Naive thymus-derived CD4-positive, alpha-beta T cell (primary cell): ENCODE results near the gene CMPK1. TPM values are rescaled to one million over a fixed set of nuclear protein-coding genes. Genes with fewer than 3 reads are reported as not detected.

Source experiments
- ATAC-seq: fragments of 150-1000 bp; cut with Tn5 transposase; 2 replicates; pipeline ENCODE4 v1.10.0; 2021; ENCODE audit warnings: mild to moderate bottlenecking, moderate library complexity
- CTCF ChIA-PET: fragments of 350-600 bp; sonication (Branson Sonifier 250); formaldehyde crosslinking; loops from one replicate; lab custom pipeline; 2021; ENCODE audit warnings: antibody characterized with exemption; lab: Charles Lee
- POLR2A ChIA-PET: fragments of 350-600 bp; sonication (Branson Sonifier 250); formaldehyde crosslinking; loops from one replicate; lab custom pipeline; 2021; ENCODE audit warnings: antibody characterized with exemption, inconsistent platforms; lab: Charles Lee
- DNase-seq, 9 donors: peaks; one replicate each; pipeline versions ENCODE4 v3.0.0 to v3.0.0-alpha.2; 2020 to 2022; ENCODE audit warnings: mixed read lengths in 1 of 9
- H3K27ac ChIP-seq: one replicate; pipeline ENCODE4 v1.7.0; 2013; ENCODE audit warnings: mild to moderate bottlenecking, low read depth, low read length, moderate library complexity
- H3K27me3 ChIP-seq, 2 donors: one replicate each; pipeline ENCODE4 v1.7.0; 2013; ENCODE audit warnings: low read length in 2 of 2, mild to moderate bottlenecking in 2 of 2, moderate library complexity in 2 of 2; ENCODE audit not compliant: control insufficient read depth in 2 of 2, insufficient read depth in 2 of 2
- H3K36me3 ChIP-seq, 3 experiments: 1 replicate in 2 of 3; 2 replicates in 1 of 3; pipeline ENCODE4 v1.7.0; 2013; ENCODE audit warnings: low read length in 3 of 3, mild to moderate bottlenecking in 3 of 3, moderate library complexity in 1 of 3; ENCODE audit not compliant: insufficient read depth in 3 of 3, control insufficient read depth in 2 of 3
- H3K4me1 ChIP-seq, 2 donors: one replicate each; pipeline ENCODE4 v1.7.0; 2013; ENCODE audit warnings: low read length in 2 of 2, mild to moderate bottlenecking in 2 of 2, moderate library complexity in 1 of 2; ENCODE audit not compliant: control insufficient read depth in 2 of 2, insufficient read depth in 2 of 2
- H3K4me3 ChIP-seq: 2 replicates; pipeline ENCODE4 v1.7.0; 2013; ENCODE audit warnings: mild to moderate bottlenecking, low read length
- H3K9me3 ChIP-seq, 3 experiments: 1 replicate in 2 of 3; 2 replicates in 1 of 3; pipeline ENCODE4 v1.7.0; 2013; ENCODE audit warnings: low read length in 3 of 3; ENCODE audit not compliant: control insufficient read depth in 2 of 3
- H3K27ac Mint-ChIP-seq, 9 donors: one replicate each; pipeline ENCODE4 v1.8.0; 2020 to 2022; ENCODE audit warnings: mixed read lengths in 9 of 9, mild to moderate bottlenecking in 8 of 9, moderate library complexity in 5 of 9, inconsistent platforms in 2 of 9
- H3K27me3 Mint-ChIP-seq, 5 donors: one replicate each; pipeline ENCODE4 v1.8.0; 2021 to 2022; ENCODE audit warnings: mixed read lengths in 5 of 5, mild to moderate bottlenecking in 1 of 5
- H3K36me3 Mint-ChIP-seq, 5 donors: one replicate each; pipeline ENCODE4 v1.8.0; 2020 to 2022; ENCODE audit warnings: mixed read lengths in 5 of 5, mild to moderate bottlenecking in 3 of 5, inconsistent platforms in 1 of 5
- H3K4me1 Mint-ChIP-seq, 7 donors: one replicate each; pipeline ENCODE4 v1.8.0; 2020 to 2022; ENCODE audit warnings: mixed read lengths in 7 of 7, mild to moderate bottlenecking in 3 of 7, inconsistent platforms in 1 of 7
- H3K4me3 Mint-ChIP-seq, 10 donors: one replicate each; pipeline ENCODE4 v1.8.0; 2020 to 2022; ENCODE audit warnings: mild to moderate bottlenecking in 10 of 10, mixed read lengths in 10 of 10, moderate library complexity in 6 of 10, inconsistent platforms in 2 of 10
- H3K9me3 Mint-ChIP-seq, 11 donors: one replicate each; pipeline ENCODE4 v1.8.0; 2020 to 2022; ENCODE audit warnings: mixed read lengths in 11 of 11, mild to moderate bottlenecking in 4 of 11, inconsistent platforms in 1 of 11, moderate library complexity in 1 of 11
- intact Hi-C, 2 donors: fragments of 100-400 bp; cut with micrococcal nuclease; formaldehyde crosslinking; loops; one replicate each; pipeline ENCODE4 v1.15.1; 2023
- polyA plus RNA-seq, 2 donors: library from polyadenylated mRNA; unstranded; fragments of 300-500 nt; fragmentation: Illumina TruSeq; gene quantifications; one replicate each; pipeline ENCODE4 v1.2.3, GENCODE V29; 2021
- total RNA-seq, 6 experiments: library from RNA in 5 of 6; stranded (reverse) in 5 of 6; gene quantifications; 1 replicate in 5 of 6; 2 replicates in 1 of 6; pipeline ENCODE4 v1.2.3 and lab custom pipeline; 2021 to 2026

Gene CMPK1
- total and polyA plus RNA-seq, 7 experiments from 2014 or later: 83.2 to 159 (median 134) TPM

DNA sequence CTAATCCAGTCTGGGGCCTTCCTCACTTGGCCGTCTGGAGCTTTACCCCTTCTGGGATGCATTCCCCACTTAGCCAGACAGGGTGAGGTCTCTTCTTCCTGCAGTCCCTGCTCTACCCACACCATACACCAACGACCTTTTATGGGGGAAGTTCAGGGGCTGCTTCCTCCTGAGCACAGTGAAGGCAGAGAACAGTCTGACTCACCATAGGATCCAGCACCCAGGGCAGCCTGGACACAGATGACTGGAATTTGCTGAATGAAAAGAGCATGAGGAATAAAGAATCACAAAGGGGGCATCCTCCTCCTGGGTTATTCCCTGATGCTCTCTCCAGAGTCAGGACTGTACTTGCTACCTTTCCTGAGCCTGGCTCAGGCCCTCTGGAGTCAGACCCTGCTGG is 77.8 kb downstream of the CMPK1 start:
- Histone ChIP-seq H3K9me3 (no peaks in the 10 kb centered on the region), H3K27ac (no peak overlapping the region), H3K4me3 (no peak overlapping the region), H3K27me3 (no peaks in the 10 kb centered on the region), H3K4me1 (no peaks in the 10 kb centered on the region), H3K36me3 (no peaks in the 10 kb centered on the region)
- intact Hi-C loops: no loop called here
- Mint-ChIP-seq H3K9me3 (no peaks in the 10 kb centered on the region), H3K4me1 (peaks cover 0 to 6% (median 0%) of the 10 kb centered on the region in 7 donors), H3K36me3 (no peaks in the 10 kb centered on the region), H3K4me3 (no peak overlapping the region), H3K27me3 (peaks cover 23 to 51% (median 29%) of the 10 kb centered on the region in 5 donors), H3K27ac (no peak overlapping the region)
- no peak for DNase-seq
- POLR2A ChIA-PET: no interaction called here
- ATAC-seq: no peak
- CTCF ChIA-PET: interaction anchor here (1.1 kb wide), 1 partner anchor 13 kb away, joined by 3 read pairs; no protein-coding TSS in a partner anchor

DNA sequence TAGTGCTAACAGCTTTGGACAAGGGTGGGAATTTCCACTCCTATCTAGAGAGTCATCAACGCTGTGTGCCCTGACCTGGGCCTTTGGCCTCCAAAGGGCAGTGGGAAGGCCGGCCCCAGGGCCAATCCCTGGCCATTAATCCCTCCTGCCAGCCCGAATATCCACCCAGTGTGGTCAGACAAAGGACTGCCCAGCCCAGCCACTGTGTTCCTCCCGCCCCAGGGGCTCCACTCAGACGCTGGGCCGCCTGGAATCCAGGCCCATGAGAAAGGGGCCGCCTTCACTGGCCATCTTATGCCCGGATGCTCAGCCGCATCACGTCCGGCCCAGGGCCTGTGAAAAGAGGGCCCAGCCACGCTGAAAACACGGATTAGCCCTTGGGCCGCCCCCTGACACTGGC is 78.8 kb downstream of the CMPK1 start:
- no peak overlapping the region for H3K4me3 ChIP-seq
- Mint-ChIP-seq H3K4me1 (peaks cover 0 to 10% (median 3%) of the 10 kb centered on the region in 7 donors), H3K27me3 (peaks cover 27 to 56% (median 32%) of the 10 kb centered on the region in 5 donors), H3K36me3 (no peaks in the 10 kb centered on the region), H3K4me3 (no peak overlapping the region), H3K9me3 (no peaks in the 10 kb centered on the region), H3K27ac (no peak overlapping the region)
- intact Hi-C loops: no loop called here
- H3K27ac ChIP-seq: no peak overlapping the region
- no peaks in the 10 kb centered on the region for H3K36me3 ChIP-seq
- H3K27me3 ChIP-seq: no peaks in the 10 kb centered on the region
- ChIA-PET POLR2A (no interaction called here), CTCF (interaction anchor here (0.6 to 1.1 kb wide), 2 partner anchors 12 to 47 kb away, joined by 3 to 5 read pairs; no protein-coding TSS in a partner anchor)
- ATAC-seq (no peak), DNase-seq (no peak)
- H3K9me3 ChIP-seq: no peaks in the 10 kb centered on the region
- no peaks in the 10 kb centered on the region for H3K4me1 ChIP-seq

- Mint-ChIP-seq H3K27me3 (peaks cover 44 to 66% (median 48%) of the 10 kb centered on the region in 5 donors), H3K4me3 (peak within 1 kb of the TSS; percentile 2 to 74 (median 48)), H3K36me3 (no peaks in the 10 kb centered on the region), H3K9me3 (peaks cover 0 to 1% (median 0%) of the 10 kb centered on the region in 11 donors), H3K27ac (no peak within 1 kb of the TSS), H3K4me1 (peaks cover 0 to 13% (median 6%) of the 10 kb centered on the region in 7 donors)
- ChIA-PET POLR2A (no interaction called here), CTCF (no interaction called here)
- no peak within 1 kb of the TSS for H3K4me3 ChIP-seq
- intact Hi-C loops: no loop called here
- no peaks in the 10 kb centered on the region for H3K27me3 ChIP-seq
- no peaks in the 10 kb centered on the region for H3K4me1 ChIP-seq
- H3K9me3 ChIP-seq: no peaks in the 10 kb centered on the region
- DNase-seq (no peak), ATAC-seq (no peak)
- H3K27ac ChIP-seq: no peak within 1 kb of the TSS
- H3K36me3 ChIP-seq: no peaks in the 10 kb centered on the region
Observed at GRCh38 chr1:47415728-47416318, 82.2 kb downstream of the CMPK1 start, which contains the start of gene FOXE3. TSS of gene FOXE3 (plus strand) at chr1:47416285. CDS start at chr1:47416316, 31 bp downstream.

GRCh38 chr1:47416319-47417169 is 83.0 kb downstream of the CMPK1 start:
- Mint-ChIP-seq H3K9me3 (peaks cover 0 to 1% (median 0%) of the 10 kb centered on the region in 11 donors), H3K27me3 (peaks cover 46 to 72% (median 53%) of the 10 kb centered on the region in 5 donors), H3K4me1 (peaks cover 0 to 13% (median 6%) of the 10 kb centered on the region in 7 donors), H3K36me3 (no peaks in the 10 kb centered on the region), H3K4me3 (peak overlapping the region in 8 of 10 donors; percentile 38 to 74 (median 51)), H3K27ac (no peak overlapping the region)
- ATAC-seq (no peak), DNase-seq (no peak)
- ChIA-PET POLR2A (no interaction called here), CTCF (no interaction called here)
- H3K4me1 ChIP-seq: no peaks in the 10 kb centered on the region
- no peaks in the 10 kb centered on the region for H3K27me3 ChIP-seq
- H3K36me3 ChIP-seq: no peaks in the 10 kb centered on the region
- intact Hi-C loops: no loop called here
- H3K4me3 ChIP-seq: no peak overlapping the region
- H3K9me3 ChIP-seq: no peaks in the 10 kb centered on the region
- no peak overlapping the region for H3K27ac ChIP-seq

DNA sequence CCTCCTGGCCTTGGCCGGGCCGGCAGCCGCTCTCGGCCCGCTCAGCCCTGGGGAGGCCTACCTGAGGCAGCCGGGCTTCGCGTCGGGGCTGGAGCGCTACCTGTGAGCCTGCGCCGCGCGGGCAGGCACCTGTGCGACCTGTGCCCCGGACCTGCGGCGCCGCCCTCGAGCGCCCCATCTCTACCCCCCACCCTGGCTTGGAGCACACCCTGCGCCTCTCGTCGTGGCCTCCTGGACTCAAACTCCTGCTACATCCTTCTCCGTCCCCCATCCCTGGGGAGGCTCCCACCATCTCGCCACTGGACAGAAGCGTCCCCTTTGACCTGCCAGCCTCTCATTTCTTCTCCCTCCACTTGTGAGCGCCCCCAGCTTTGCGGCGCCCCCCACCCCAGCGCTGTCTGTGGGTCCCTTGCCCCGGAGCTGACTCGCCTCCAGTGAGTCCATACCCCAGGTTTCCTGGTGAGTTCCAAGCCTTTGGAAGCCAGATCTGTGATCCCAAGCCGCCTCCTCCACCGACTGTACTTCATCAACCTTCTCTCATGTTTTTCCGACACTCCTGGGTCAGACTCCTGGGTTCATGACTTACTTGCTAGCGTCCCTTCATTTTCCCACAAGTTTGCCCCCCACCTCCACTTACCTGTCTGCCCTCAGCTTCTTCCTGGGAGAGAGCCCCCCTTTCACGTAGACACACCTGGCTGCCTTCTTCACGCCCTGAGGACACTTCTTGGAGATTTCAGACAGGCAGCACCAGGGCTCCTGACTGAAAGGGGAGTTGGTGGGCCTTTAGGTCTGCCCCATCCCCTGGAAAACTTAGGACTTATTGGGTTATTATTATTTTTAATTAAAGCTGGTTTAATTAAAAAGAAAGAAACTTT is 83.8 kb downstream of the CMPK1 start:
- DNase-seq (no peak), ATAC-seq (no peak)
- Histone ChIP-seq H3K36me3 (no peaks in the 10 kb centered on the region), H3K4me1 (no peaks in the 10 kb centered on the region), H3K27me3 (no peaks in the 10 kb centered on the region), H3K4me3 (no peak overlapping the region), H3K9me3 (no peaks in the 10 kb centered on the region), H3K27ac (no peak overlapping the region)
- H3K4me1 Mint-ChIP-seq: peaks cover 0 to 13% (median 6%) of the 10 kb centered on the region in 7 donors
- POLR2A ChIA-PET: no interaction called here
- H3K36me3 Mint-ChIP-seq: no peaks in the 10 kb centered on the region
- intact Hi-C loops: no loop called here
- H3K27me3 Mint-ChIP-seq: peaks cover 46 to 76% (median 54%) of the 10 kb centered on the region in 5 donors
- peak overlapping the region in 8 of 10 donors; percentile 13 to 78 (median 52) for H3K4me3 Mint-ChIP-seq
- peaks cover 0 to 1% (median 0%) of the 10 kb centered on the region in 11 donors for H3K9me3 Mint-ChIP-seq
- H3K27ac Mint-ChIP-seq: no peak overlapping the region
- CTCF ChIA-PET: no interaction called here

DNA sequence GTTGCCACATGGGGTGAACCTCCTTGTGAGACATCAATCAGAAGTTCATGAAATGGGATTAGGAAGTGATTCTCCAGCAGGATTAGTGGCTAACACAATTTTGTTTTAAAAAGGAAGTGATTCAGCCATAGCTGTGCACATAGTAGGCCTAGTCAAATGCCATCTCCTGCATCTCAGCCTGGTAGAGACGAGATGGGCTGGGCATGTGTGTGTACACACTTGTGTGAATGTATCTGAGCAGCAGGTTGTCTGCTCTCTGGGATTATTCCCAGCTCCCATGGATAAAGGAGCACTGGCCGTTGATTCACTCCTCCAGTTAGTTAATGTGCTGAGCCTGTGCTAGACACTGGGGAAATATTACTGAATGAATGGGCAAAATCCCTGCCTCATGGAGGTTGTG is 84.5 kb downstream of the CMPK1 start:
- no peak overlapping the region for H3K27ac Mint-ChIP-seq
- peak overlapping the region in 8 of 10 donors; percentile 12 to 78 (median 38) for H3K4me3 Mint-ChIP-seq
- CTCF ChIA-PET: no interaction called here

More for the DNA sequence above, 84.5 kb downstream of the CMPK1 start:
- ATAC-seq: no peak
- Histone ChIP-seq H3K27me3 (no peaks in the 10 kb centered on the region), H3K4me3 (no peak overlapping the region), H3K27ac (no peak overlapping the region), H3K36me3 (no peaks in the 10 kb centered on the region), H3K9me3 (no peaks in the 10 kb centered on the region), H3K4me1 (no peaks in the 10 kb centered on the region)
- Mint-ChIP-seq H3K36me3 (no peaks in the 10 kb centered on the region), H3K9me3 (peaks cover 0 to 1% (median 0%) of the 10 kb centered on the region in 11 donors), H3K4me1 (peaks cover 0 to 13% (median 6%) of the 10 kb centered on the region in 7 donors), H3K27me3 (peaks cover 46 to 77% (median 54%) of the 10 kb centered on the region in 5 donors)
- intact Hi-C loops: no loop called here
- POLR2A ChIA-PET: no interaction called here
- no peak for DNase-seq
